Mesendoderm (in vitro differentiated cells): Measurements from ENCODE around the gene EXD3.

Experiments used
- DNase-seq: peaks from one replicate; pipeline ENCODE4 v3.0.0; 2013
- H2AK5ac ChIP-seq: 2 replicates; pipeline ENCODE4 v1.6.1; 2013; ENCODE audit warnings: low read length, inconsistent platforms
- H2BK120ac ChIP-seq: 2 replicates; pipeline ENCODE4 v1.6.1; 2013; ENCODE audit warnings: low read depth, mild to moderate bottlenecking, low read length, moderate library complexity, mixed read lengths
- H2BK15ac ChIP-seq: replicated peaks from 2 replicates; pipeline ENCODE4 v1.6.1; 2013; ENCODE audit warnings: low read depth, mild to moderate bottlenecking, moderate library complexity
- H2BK5ac ChIP-seq: 2 replicates; pipeline ENCODE4 v1.6.1; 2013; ENCODE audit warnings: low read length, inconsistent platforms
- H3K18ac ChIP-seq: 2 replicates; pipeline ENCODE4 v1.6.1; 2013; ENCODE audit warnings: mild to moderate bottlenecking, low read length, mixed read lengths
- H3K23ac ChIP-seq: one replicate; pipeline ENCODE4 v1.6.1; 2013; ENCODE audit warnings: low read length
- H3K27ac ChIP-seq: 2 replicates; pipeline ENCODE4 v1.5.1; 2013; ENCODE audit warnings: low read depth, mild to moderate bottlenecking, inconsistent platforms, low read length, moderate library complexity
- H3K27me3 ChIP-seq: 2 replicates; pipeline ENCODE4 v1.6.1; 2013; ENCODE audit warnings: low read length, control low read depth, mild to moderate bottlenecking, inconsistent platforms; ENCODE audit not compliant: insufficient read depth, poor library complexity
- H3K36me3 ChIP-seq: 2 replicates; pipeline ENCODE4 v1.6.1; 2013; ENCODE audit warnings: low read length, inconsistent platforms; ENCODE audit not compliant: control insufficient read depth, insufficient read depth
- H3K4ac ChIP-seq: one replicate; pipeline ENCODE4 v1.6.1; 2013; ENCODE audit warnings: low read depth, mild to moderate bottlenecking, low read length, moderate library complexity
- H3K4me1 ChIP-seq: 2 replicates; pipeline ENCODE4 v1.6.1; 2013; ENCODE audit warnings: low read depth, low read length, inconsistent platforms; ENCODE audit not compliant: control insufficient read depth
- H3K4me2 ChIP-seq: 2 replicates; pipeline ENCODE4 v1.6.1; 2013; ENCODE audit warnings: low read length
- H3K4me3 ChIP-seq: 2 replicates; pipeline ENCODE4 v1.5.1; 2013; ENCODE audit warnings: mild to moderate bottlenecking, low read length
- H3K56ac ChIP-seq: one replicate; pipeline ENCODE4 v1.6.1; 2013; ENCODE audit warnings: low read length
- H3K79me1 ChIP-seq: 2 replicates; pipeline ENCODE4 v1.6.1; 2013; ENCODE audit warnings: low read length, inconsistent platforms
- H3K79me2 ChIP-seq: 2 replicates; pipeline ENCODE4 v1.6.1; 2013; ENCODE audit warnings: mild to moderate bottlenecking, low read length; ENCODE audit not compliant: control insufficient read depth, insufficient read depth
- H3K9ac ChIP-seq: 2 replicates; pipeline ENCODE4 v1.6.1; 2013; ENCODE audit warnings: low read length, inconsistent platforms
- H4K5ac ChIP-seq: one replicate; pipeline ENCODE4 v1.6.1; 2013; ENCODE audit warnings: low read length
- H4K8ac ChIP-seq: one replicate; pipeline ENCODE4 v1.6.1; 2013; ENCODE audit warnings: low read depth, mild to moderate bottlenecking, control low read depth, low read length, moderate library complexity
- WGBS: extraction: QIAGEN DNeasy Blood & Tissue Kit; methylation state at CpG from one replicate; pipeline ENCODE4 v1.1.7; 2013; ENCODE audit warnings: low lambda C conversion rate, missing lambda C conversion rate; ENCODE audit not compliant: insufficient coverage; ENCODE audit errors: extremely low coverage; 5-methylcytosine and 5-hydroxymethylcytosine counted together

The EXD3 gene

GRCh38 chr9:137315581-137316011, 107.4 kb downstream of the EXD3 start:
- peak overlapping the region; percentile 41 for H3K18ac ChIP-seq
- no peak overlapping the region for H3K9ac ChIP-seq
- no peaks in the 10 kb centered on the region for H3K79me2 ChIP-seq
- no peak overlapping the region for H3K23ac ChIP-seq
- no peak overlapping the region for H3K56ac ChIP-seq
- H3K4me3 ChIP-seq, result no peak overlapping the region
- H3K4ac ChIP-seq, result peak overlapping the region; percentile 60
- no peak for DNase-seq
- H2BK5ac ChIP-seq, result no peak overlapping the region
- no peak overlapping the region for H2BK120ac ChIP-seq
- H3K27ac ChIP-seq, result no peak overlapping the region
- no peak overlapping the region for H2AK5ac ChIP-seq
- WGBS, result no CpG with 5 or more reads among the region's 18 CpGs
- H3K4me1 ChIP-seq, result no peaks in the 10 kb centered on the region
- no peaks in the 10 kb centered on the region for H3K36me3 ChIP-seq
- H2BK15ac ChIP-seq, result no peak overlapping the region
- H4K5ac ChIP-seq, result no peak overlapping the region
- no peak overlapping the region for H4K8ac ChIP-seq
- no peak overlapping the region for H3K4me2 ChIP-seq
- no peaks in the 10 kb centered on the region for H3K79me1 ChIP-seq
- no peaks in the 10 kb centered on the region for H3K27me3 ChIP-seq

DNA sequence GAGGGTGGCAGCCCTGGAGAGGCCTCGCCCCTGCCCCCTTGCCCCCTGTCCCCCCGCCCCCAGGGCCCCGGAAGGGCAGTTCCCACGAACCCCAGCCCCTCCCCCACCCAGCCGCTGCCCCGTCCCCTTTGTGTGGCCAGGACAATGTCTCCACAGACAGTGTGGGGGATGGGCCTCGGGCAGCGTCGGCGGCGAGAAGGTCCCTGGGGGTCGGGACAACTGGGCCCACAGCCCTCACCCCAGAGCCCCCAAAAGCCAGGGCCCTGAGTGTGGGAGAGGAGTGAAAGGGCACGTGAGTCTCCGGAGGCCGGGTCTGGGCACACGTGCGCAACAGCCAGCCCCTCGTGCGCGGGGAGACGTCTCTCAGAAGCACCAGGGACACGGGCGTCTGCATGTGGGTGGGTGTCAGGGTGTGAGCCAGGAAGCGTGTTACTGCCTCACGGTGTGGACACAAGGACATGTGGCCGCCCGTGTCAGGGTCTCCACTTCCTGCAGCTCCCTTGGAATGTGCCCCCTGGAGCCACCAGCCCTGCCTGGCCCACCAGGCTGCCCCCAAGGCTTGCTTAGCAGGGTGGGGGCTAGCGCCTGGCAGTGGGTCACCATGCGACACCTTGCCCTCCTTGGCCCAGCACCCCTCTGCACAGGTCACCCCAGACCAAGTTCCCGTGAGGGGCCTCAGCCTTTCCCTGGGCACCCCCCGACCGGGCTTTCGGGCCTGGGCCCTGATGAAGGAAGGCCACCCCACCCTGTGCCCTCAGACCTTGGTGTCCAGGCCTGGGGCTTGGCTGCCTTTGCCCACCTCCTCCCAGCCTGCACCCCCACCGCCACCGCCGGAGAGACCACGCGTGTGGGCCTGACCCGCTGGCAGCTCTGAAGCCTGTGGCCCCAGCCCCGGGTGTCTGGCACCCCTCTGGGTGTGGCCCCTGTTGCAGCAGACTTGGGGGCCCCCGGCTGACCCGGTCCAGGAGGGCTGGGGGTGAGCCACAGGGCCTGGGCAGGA, 108.1 kb downstream of the EXD3 start:
- H3K4ac ChIP-seq, result peak overlapping the region; percentile 41
- no peak overlapping the region for H3K27ac ChIP-seq
- H3K4me3 ChIP-seq, result no peak overlapping the region
- H4K8ac ChIP-seq, result no peak overlapping the region
- H2BK15ac ChIP-seq, result no peak overlapping the region
- H3K27me3 ChIP-seq, result no peaks in the 10 kb centered on the region
- H2AK5ac ChIP-seq, result no peak overlapping the region
- no peak overlapping the region for H4K5ac ChIP-seq
- H3K9ac ChIP-seq, result peak overlapping the region; percentile 36
- H3K18ac ChIP-seq, result peak overlapping the region; percentile 13
- no peaks in the 10 kb centered on the region for H3K79me1 ChIP-seq
- H3K79me2 ChIP-seq, result no peaks in the 10 kb centered on the region
- no CpG with 5 or more reads among the region's 42 CpGs for WGBS
- no peaks in the 10 kb centered on the region for H3K36me3 ChIP-seq
- H3K56ac ChIP-seq, result peak overlapping the region; percentile 29
- DNase-seq, result no peak
- no peak overlapping the region for H3K23ac ChIP-seq
- no peak overlapping the region for H2BK120ac ChIP-seq
- no peak overlapping the region for H3K4me2 ChIP-seq
- no peak overlapping the region for H2BK5ac ChIP-seq
- no peaks in the 10 kb centered on the region for H3K4me1 ChIP-seq

DNA sequence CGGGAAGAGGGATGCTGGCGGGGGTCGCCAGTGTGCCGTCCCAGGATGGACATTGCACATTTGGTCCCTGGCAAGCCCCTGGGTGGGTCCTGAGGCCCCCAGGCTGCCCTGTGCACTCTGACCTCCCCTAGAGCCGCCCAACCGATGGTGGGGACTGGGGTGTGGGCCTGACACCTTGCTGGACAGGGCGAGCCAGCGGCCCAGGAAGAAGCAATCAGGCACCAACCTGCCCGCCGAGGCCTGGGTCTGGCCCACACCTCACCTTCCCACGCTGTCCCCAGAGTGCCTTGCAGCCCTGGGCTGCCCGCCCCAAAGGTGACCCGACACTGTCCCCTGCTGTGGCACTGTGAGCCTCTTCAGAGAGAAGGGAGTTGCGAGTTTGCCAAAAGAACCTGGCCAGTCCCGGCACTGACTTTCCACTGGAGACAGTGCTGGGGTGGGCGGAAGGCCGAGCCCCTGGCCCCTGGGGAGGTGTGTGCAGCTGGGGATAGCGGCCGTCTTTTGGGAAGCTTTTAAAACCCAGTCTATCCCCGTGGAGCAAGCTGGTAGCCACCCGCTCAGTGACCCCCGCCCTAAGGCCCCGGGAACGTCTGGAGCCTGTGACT, 108.9 kb downstream of the EXD3 start:
- WGBS, result no CpG with 5 or more reads among the region's 24 CpGs
- peak overlapping the region; percentile 3 for H3K18ac ChIP-seq
- H3K27ac ChIP-seq, result no peak overlapping the region

GRCh38 chr9:137313326-137313936, 109.5 kb downstream of the EXD3 start:
- Histone ChIP-seq H3K79me1 (no peaks in the 10 kb centered on the region), H3K4me1 (no peaks in the 10 kb centered on the region), H3K23ac (no peak overlapping the region), H3K4ac (no peak overlapping the region), H3K56ac (no peak overlapping the region), H3K4me3 (no peak overlapping the region), H4K5ac (no peak overlapping the region), H3K9ac (no peak overlapping the region), H3K18ac (no peak overlapping the region), H3K27me3 (no peaks in the 10 kb centered on the region), H4K8ac (no peak overlapping the region), H3K4me2 (no peak overlapping the region), H3K27ac (no peak overlapping the region), H3K36me3 (no peaks in the 10 kb centered on the region), H2AK5ac (no peak overlapping the region), H2BK15ac (no peak overlapping the region), H3K79me2 (no peaks in the 10 kb centered on the region), H2BK120ac (no peak overlapping the region), H2BK5ac (no peak overlapping the region)
- no peak for DNase-seq
- WGBS, result no CpG with 5 or more reads among the region's 9 CpGs

More for the DNA sequence above, 108.9 kb downstream of the EXD3 start:
- Histone ChIP-seq H3K79me2 (no peaks in the 10 kb centered on the region), H2BK15ac (no peak overlapping the region), H4K8ac (no peak overlapping the region), H3K36me3 (no peaks in the 10 kb centered on the region), H3K23ac (no peak overlapping the region), H3K79me1 (no peaks in the 10 kb centered on the region), H2BK120ac (no peak overlapping the region), H3K4ac (no peak overlapping the region), H3K4me3 (no peak overlapping the region), H3K4me2 (no peak overlapping the region), H3K27me3 (no peaks in the 10 kb centered on the region), H4K5ac (no peak overlapping the region), H3K9ac (no peak overlapping the region), H3K4me1 (no peaks in the 10 kb centered on the region), H2AK5ac (no peak overlapping the region), H3K56ac (no peak overlapping the region), H2BK5ac (no peak overlapping the region)
- no peak for DNase-seq

- Histone ChIP-seq H2AK5ac (no peak overlapping the region), H3K27ac (no peak overlapping the region), H2BK120ac (no peak overlapping the region), H3K36me3 (no peaks in the 10 kb centered on the region), H3K4me2 (no peak overlapping the region), H3K79me2 (no peaks in the 10 kb centered on the region), H3K9ac (no peak overlapping the region), H3K23ac (no peak overlapping the region), H3K4ac (no peak overlapping the region), H3K18ac (no peak overlapping the region), H3K79me1 (no peaks in the 10 kb centered on the region), H3K4me1 (no peaks in the 10 kb centered on the region), H3K56ac (no peak overlapping the region), H2BK5ac (no peak overlapping the region), H3K4me3 (no peak overlapping the region), H2BK15ac (no peak overlapping the region), H3K27me3 (no peaks in the 10 kb centered on the region), H4K8ac (no peak overlapping the region), H4K5ac (no peak overlapping the region)
- DNase-seq, result no peak
- no CpG with 5 or more reads among the region's 6 CpGs for WGBS
These were observed 110.1 kb downstream of the EXD3 start for GRCh38 chr9:137312852-137313325.
